SK-MEL-5 (cell line): ENCODE data around the gene CPS1. TPM values are rescaled to one million over a fixed set of nuclear protein-coding genes. Genes with fewer than 3 reads are reported as not detected.

Experiments used
- DNase-seq: peaks from one replicate; pipeline ENCODE4 v3.0.0-alpha.2; 2016; ENCODE audit warnings: low read depth, low spot score
- in situ Hi-C: cut with HindIII; loops from 2 replicates; pipeline ENCODE4 v1.10.0; 2016; ENCODE audit warnings: low sequenced_read_pairs, high pct_unique_total_duplicates, low pct_unique_long_range_greater_than_20kb
- total RNA-seq: library from RNA; depleted of rRNA; stranded (reverse); fragments of >200 nt; shearing (Covaris generic); gene quantifications from 2 replicates; pipeline ENCODE4 v1.2.3, GENCODE V29; 2014

The CPS1 gene
- total RNA-seq, 1 experiment from 2014 or later: 18.5 TPM

GRCh38 chr2:210577263-210578071 is 21.1 kb downstream of the CPS1 start:
- in situ Hi-C loops: no loop called here
- peak; percentile 79 for DNase-seq

GRCh38 chr2:210584834-210585233 is 28.4 kb downstream of the CPS1 start:
- DNase-seq: peak; percentile 68
- in situ Hi-C loops: no loop called here

GRCh38 chr2:210586381-210586780 is 30.0 kb downstream of the CPS1 start:
- no peak for DNase-seq
- in situ Hi-C loops: no loop called here

GRCh38 chr2:210591663-210592062 is 35.3 kb downstream of the CPS1 start:
- in situ Hi-C loops: no loop called here

GRCh38 chr2:210592726-210593125 is 36.3 kb downstream of the CPS1 start:
- in situ Hi-C loops: no loop called here

More at GRCh38 chr2:210591663-210592062, 35.3 kb downstream of the CPS1 start:
- DNase-seq: no peak

GRCh38 chr2:210593166-210593565 is 36.8 kb downstream of the CPS1 start:
- in situ Hi-C loops: no loop called here
- no peak for DNase-seq

More at GRCh38 chr2:210592726-210593125, 36.3 kb downstream of the CPS1 start:
- DNase-seq: no peak

GRCh38 chr2:210598219-210598618 is 41.8 kb downstream of the CPS1 start:
- DNase-seq: no peak
- in situ Hi-C loops: no loop called here

GRCh38 chr2:210599476-210599875 is 43.1 kb downstream of the CPS1 start:
- DNase-seq: peak; percentile 91
- in situ Hi-C loops: no loop called here

- in situ Hi-C loops: no loop called here
- DNase-seq: no peak
Observed at GRCh38 chr2:210604666-210605065, 48.3 kb downstream of the CPS1 start.

- no peak for DNase-seq
- in situ Hi-C loops: no loop called here
Observed at GRCh38 chr2:210606001-210606400, 49.6 kb downstream of the CPS1 start.

- DNase-seq: no peak
- in situ Hi-C loops: no loop called here
Observed at GRCh38 chr2:210611466-210611865, 55.1 kb downstream of the CPS1 start.

- no peak for DNase-seq
- in situ Hi-C loops: no loop called here
Observed at GRCh38 chr2:210616074-210616473, 59.7 kb downstream of the CPS1 start.

- DNase-seq: no peak
- in situ Hi-C loops: no loop called here
Observed at GRCh38 chr2:210617318-210617717, 60.9 kb downstream of the CPS1 start.

- DNase-seq: peak; percentile 71
- in situ Hi-C loops: no loop called here
Observed at GRCh38 chr2:210617732-210618330, 61.4 kb downstream of the CPS1 start.

- DNase-seq: no peak
- in situ Hi-C loops: no loop called here
Observed at GRCh38 chr2:210620456-210620855, 64.1 kb downstream of the CPS1 start.

GRCh38 chr2:210623506-210623905 is 67.1 kb downstream of the CPS1 start:
- no peak for DNase-seq

GRCh38 chr2:210626849-210627248 is 70.5 kb downstream of the CPS1 start:
- DNase-seq: peak; percentile 75

More at GRCh38 chr2:210623506-210623905, 67.1 kb downstream of the CPS1 start:
- in situ Hi-C loops: no loop called here

GRCh38 chr2:210630873-210631560 is 74.6 kb downstream of the CPS1 start:
- in situ Hi-C loops: no loop called here
- DNase-seq: peak; percentile 24

More at GRCh38 chr2:210626849-210627248, 70.5 kb downstream of the CPS1 start:
- in situ Hi-C loops: no loop called here
